NCI-H2227 treated with DMSO at 0.1 percent for 48 hours (cell line): ENCODE results near the gene VSX2.

Source experiments
- DNase-seq: peaks from one replicate; lab custom pipeline; 2025; lab: John Stamatoyannopoulos, UW

The VSX2 gene

GRCh38 chr14:74302152-74302628 is 62.9 kb downstream of the VSX2 start:
- DNase-seq, result peak; percentile 51

- peak; percentile 90 for DNase-seq
These were observed 63.7 kb downstream of the VSX2 start, which contains the start of gene ABCD4 for GRCh38 chr14:74302634-74303569. Gene ABCD4, minus strand, starts transcription at chr14:74302934. Its CDS starts 22 bp downstream, at chr14:74302912.

- DNase-seq, result no peak
These were observed 69.4 kb downstream of the VSX2 start for GRCh38 chr14:74308695-74309094.

GRCh38 chr14:74309125-74310022 is 70.1 kb downstream of the VSX2 start:
- DNase-seq, result no peak

GRCh38 chr14:74312161-74312560 is 72.9 kb downstream of the VSX2 start:
- no peak for DNase-seq
